Transverse colon (tissue), 4 donors: Measurements from ENCODE around the gene NUP93.

Experiments
- POLR2A ChIP-seq: fragments of 450-650 bp; IDR thresholded peaks from one replicate; pipeline ENCODE4 v1.6.1; 2016; ENCODE audit warnings: antibody characterized with exemption, mild to moderate bottlenecking, moderate library complexity
- POLR2AphosphoS5 ChIP-seq, 3 donors: sonication (generic); formaldehyde crosslinking; IDR thresholded peaks; one replicate each; pipeline ENCODE4 v1.6.1; 2016; ENCODE audit warnings: antibody characterized with exemption in 3 of 3
- TF ChIP-seq, protein P1 (sequence below), 5 experiments: fragments of 200-600 bp in 3 of 5; fragments of 450-650 bp in 2 of 5; sonication (generic) in 3 of 5; IDR thresholded peaks; 1 replicate in 2 of 5; 2 replicates in 3 of 5; pipeline ENCODE4 v1.5.1; 2016 to 2017; ENCODE audit warnings: antibody characterized with exemption in 5 of 5, inconsistent platforms in 3 of 5, mild to moderate bottlenecking in 2 of 5, moderate library complexity in 1 of 5

GRCh38 chr16:56682703-56683397 is 47.1 kb upstream of the NUP93 start:
- TF ChIP-seq, protein P1, sequence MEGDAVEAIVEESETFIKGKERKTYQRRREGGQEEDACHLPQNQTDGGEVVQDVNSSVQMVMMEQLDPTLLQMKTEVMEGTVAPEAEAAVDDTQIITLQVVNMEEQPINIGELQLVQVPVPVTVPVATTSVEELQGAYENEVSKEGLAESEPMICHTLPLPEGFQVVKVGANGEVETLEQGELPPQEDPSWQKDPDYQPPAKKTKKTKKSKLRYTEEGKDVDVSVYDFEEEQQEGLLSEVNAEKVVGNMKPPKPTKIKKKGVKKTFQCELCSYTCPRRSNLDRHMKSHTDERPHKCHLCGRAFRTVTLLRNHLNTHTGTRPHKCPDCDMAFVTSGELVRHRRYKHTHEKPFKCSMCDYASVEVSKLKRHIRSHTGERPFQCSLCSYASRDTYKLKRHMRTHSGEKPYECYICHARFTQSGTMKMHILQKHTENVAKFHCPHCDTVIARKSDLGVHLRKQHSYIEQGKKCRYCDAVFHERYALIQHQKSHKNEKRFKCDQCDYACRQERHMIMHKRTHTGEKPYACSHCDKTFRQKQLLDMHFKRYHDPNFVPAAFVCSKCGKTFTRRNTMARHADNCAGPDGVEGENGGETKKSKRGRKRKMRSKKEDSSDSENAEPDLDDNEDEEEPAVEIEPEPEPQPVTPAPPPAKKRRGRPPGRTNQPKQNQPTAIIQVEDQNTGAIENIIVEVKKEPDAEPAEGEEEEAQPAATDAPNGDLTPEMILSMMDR (IDR thresholded peaks at IDR 0.05), result no peak
- TF ChIP-seq POLR2A (no peak), POLR2AphosphoS5 (IDR thresholded peaks at IDR 0.05) (no peak)
